Measurements from ENCODE around the gene GPR39.

GPR39 gene

GRCh38 chr2:132412021-132412420 lies 4.6 kb upstream of the GPR39 start:
- no peak for DNase-seq (ENCODE audit: low read depth in 3 of 3)

DNA sequence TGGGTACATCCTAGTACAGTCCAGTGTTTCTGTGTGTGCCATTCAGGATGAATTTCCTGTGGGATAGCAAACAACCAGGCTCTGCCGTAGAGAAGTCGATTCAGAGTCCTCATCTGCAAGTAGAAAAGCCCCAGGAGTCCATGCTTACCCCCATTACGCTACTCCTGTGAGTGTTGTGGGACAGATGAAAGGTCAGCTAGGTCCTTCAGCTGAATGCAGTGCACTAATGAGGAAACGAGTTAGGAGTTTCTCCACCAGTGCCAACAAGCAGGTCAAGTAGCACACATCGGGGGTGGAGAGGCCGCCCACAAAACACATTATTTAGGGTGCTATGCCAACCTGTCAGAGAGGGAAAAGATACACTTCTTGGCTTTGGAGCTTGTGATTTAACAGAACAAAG lies 2.5 kb upstream of the GPR39 start:
- DNase-seq (ENCODE audit: low read depth in 3 of 3), result no peak

- DNase-seq (ENCODE audit: low read depth in 3 of 3), result no peak
Measured at GRCh38 chr2:132415256-132415914, 1.2 kb upstream of the GPR39 start.

DNA sequence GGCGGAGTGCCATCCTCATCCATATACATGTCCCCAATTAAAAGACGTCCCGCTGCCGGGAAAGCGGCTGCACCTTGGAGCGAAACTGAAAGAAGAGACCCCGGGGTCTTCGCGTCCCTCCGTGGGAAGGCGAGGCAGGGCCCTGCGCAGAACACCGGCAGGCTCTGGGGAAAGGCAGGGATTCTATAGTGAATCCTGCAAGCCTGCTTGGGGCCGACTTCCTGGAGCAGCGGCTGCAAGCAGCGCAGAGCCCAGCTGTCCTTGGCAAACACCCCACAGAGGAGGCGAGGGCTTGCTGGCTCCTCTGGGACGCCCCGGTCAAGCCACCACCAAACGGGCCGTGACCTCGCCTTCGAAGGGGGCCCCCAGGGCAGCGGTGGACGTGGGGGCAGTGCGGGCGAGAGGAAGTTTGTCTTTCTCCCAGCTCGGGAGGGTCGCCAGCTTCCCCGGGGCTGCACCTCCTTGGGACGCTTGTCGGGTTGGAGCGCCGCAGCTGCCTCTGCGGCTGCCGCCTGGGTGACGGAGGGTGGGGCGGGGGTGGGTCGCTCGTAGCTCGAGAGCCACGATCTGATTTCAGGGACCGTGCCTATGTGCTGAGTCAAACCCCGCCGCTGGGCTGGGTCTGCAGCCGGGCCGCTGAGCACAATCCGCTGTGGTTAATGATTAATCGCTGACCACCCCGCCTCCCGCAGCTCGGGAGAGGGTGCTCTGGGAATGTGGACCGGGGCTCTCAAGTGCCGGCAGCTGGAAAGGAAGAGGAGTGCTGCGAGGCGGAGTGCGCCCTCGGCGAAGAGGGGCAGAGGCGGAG lies 486 bp upstream of the GPR39 start:
- DNase-seq (ENCODE audit: low read depth in 3 of 3), result no peak

- no peak for DNase-seq (ENCODE audit: low read depth in 3 of 3)
Measured at GRCh38 chr2:132417430-132418035, 928 bp downstream of the GPR39 start.

- DNase-seq (ENCODE audit: low read depth in 3 of 3), result no peak
Measured at GRCh38 chr2:132419235-132419634, 2.6 kb downstream of the GPR39 start.

GRCh38 chr2:132419941-132420340 lies 3.3 kb downstream of the GPR39 start:
- DNase-seq (ENCODE audit: low read depth in 3 of 3), result no peak

GRCh38 chr2:132420816-132421805 lies 4.5 kb downstream of the GPR39 start:
- no peak for DNase-seq (ENCODE audit: low read depth in 3 of 3)

DNA sequence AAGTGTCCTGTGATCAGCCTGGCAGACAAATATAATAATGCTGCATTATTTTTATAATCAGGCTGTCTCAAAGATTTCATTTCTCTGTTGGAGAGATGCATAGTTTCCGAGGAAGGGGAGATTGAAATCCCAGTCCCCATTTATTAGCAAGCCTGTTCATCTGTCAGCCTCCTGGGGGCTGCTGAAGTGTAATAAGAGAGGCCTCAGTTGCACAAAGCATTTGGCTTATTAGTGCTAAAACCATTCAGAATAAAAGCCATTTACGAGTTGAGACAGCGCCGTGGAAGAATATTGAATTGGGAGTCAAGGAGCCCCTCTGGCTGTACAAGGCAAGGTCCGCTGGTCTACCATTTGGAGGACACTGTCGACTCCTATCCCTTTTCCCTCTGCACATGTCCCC lies 6.1 kb downstream of the GPR39 start:
- no peak for DNase-seq (ENCODE audit: low read depth in 3 of 3)

DNA sequence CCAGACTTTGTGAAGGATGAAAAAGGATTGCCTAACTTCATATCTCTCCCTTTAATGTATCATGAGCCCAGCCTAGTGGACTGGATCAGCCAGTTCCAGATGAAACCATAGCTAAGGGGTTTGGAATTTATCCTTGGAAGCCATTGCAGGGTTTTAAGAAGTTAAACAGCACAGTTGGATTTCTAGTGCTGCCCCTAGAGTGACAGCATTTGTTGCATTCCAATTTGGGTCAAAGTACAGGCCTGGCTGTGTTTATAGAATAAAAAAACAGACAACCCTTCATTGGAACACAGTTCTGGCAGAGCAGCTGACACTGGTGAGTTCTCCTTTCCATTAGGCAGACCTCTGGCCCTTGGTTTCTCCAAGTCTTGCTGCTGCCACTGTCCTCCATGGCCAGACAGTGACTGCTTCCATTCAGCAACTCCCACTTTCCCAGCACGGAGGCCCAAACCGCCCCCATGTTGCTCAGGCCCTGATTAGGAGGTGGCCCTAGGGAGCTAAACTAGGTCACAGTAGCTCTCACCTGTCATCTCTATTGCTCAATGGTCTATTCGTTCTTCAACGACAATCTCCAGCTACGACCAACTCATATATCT lies 8.0 kb downstream of the GPR39 start:
- no peak for DNase-seq (ENCODE audit: low read depth in 3 of 3)

- no peak for DNase-seq (ENCODE audit: low read depth in 3 of 3)
Measured at GRCh38 chr2:132426033-132426432, 9.4 kb downstream of the GPR39 start.

DNA sequence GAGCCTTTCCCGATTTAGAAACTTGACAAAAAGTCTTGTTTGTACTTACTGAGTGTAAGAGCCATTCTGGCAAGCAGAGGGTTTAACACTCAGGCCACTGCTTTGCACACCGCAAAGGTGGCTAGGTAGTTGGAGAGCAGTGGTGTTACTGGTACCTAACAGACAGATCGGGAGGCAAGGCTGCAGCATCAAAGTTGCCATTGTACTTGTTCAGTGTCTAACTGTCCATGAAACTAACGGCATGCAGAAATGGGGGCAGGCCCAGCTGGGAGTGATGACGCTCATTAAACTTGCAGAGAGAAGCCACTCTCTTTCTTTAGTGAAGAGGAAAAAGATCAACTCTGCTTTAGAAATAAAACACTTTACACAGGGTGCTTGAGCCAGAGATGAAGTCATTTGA lies 10.1 kb downstream of the GPR39 start:
- no peak for DNase-seq (ENCODE audit: low read depth in 3 of 3)

GRCh38 chr2:132429351-132429750 lies 12.7 kb downstream of the GPR39 start:
- DNase-seq (ENCODE audit: low read depth in 3 of 3), result no peak

DNA sequence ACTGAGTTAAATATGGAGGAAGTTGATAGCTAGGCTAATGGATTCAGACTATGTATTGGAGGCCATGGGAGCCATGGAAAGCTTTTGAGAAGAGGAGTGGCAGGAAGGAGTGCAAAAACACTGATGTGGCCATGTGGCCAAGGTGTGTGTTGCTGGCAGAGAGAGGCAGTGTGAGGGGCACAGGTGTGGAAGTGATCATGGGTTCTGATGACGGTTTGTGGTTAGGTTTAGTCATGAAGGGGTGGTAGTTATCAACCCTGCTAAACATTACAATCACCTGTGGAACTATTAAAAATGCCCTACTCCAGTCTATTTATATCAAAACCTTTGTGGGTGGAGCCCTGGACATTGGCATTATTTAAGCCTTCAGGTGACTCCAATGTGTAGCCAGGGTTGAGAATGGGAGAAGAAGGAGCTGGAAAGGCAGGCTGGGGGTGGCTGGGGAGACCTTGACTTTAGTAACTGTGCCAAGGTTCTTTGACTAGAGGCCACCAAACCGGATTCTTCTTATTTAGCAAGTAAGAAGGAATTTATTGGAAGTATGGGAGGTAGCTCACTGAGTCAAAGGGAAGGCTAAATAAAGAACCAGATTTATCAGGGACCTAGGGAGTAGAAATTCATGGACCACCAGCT lies 13.5 kb downstream of the GPR39 start:
- no peak for DNase-seq (ENCODE audit: low read depth in 3 of 3)

DNA sequence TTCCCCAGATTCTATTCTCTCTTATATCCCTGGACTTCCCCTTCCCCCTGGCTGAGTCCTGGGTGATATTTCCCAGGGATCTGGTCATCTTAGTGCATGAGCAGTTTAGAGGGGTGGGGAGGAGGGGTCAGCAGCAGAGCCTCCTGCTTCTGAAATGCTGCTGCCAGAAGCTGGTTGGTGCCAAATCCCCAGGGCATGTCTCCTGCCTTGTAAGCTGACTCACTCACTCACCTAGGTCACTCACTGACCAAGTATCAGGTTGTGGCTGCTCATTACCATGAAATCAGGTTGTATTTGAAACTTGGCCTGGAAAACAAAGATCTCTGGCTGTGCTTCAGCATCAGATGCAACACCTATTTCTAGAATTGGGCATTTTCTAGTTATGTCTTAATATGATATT lies 14.3 kb downstream of the GPR39 start:
- no peak for DNase-seq (ENCODE audit: low read depth in 3 of 3)

GRCh38 chr2:132437852-132438669 lies 21.5 kb downstream of the GPR39 start:
- no peak for DNase-seq (ENCODE audit: low read depth in 3 of 3)

GRCh38 chr2:132438691-132439090 lies 22.1 kb downstream of the GPR39 start:
- DNase-seq (ENCODE audit: low read depth in 3 of 3), result no peak

GRCh38 chr2:132439703-132440398 lies 23.2 kb downstream of the GPR39 start:
- DNase-seq (ENCODE audit: low read depth in 3 of 3), result no peak

DNA sequence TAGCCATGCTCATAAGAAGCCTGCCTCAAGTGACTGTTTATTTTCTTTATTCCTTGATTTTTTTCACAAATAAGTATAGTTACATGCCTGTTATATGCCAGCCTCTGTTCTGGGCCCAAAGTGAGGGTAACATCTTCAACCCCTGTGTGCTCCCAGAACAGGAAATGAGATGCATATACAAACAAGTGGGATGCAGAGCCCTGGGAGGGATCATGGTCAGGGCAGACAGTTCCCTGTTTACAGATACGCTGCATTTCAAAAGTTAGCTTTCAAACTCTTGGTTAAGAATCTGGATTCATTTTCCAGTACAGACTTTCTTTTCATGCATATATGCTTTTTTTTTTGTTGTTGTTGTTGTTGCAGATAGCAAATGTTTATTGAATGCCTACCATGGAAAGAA lies 24.4 kb downstream of the GPR39 start:
- DNase-seq (ENCODE audit: low read depth in 3 of 3), result no peak
